Effector CD4-positive, alpha-beta T cell (primary cell): ENCODE data around the gene NEK1.
A peak's percentile ranks its signal among the peaks of the same experiment; 100 is the strongest.

Source experiments
- DNase-seq: peaks from one replicate; pipeline ENCODE4 v3.0.0-alpha.2; 2020
- total RNA-seq: gene quantifications from one replicate; lab custom pipeline; 2026; lab: John Stamatoyannopoulos, UW

NEK1 gene
- 48.6 reads per million, percentile 67 among the genes with 10 or more reads in this experiment for total RNA-seq

DNA sequence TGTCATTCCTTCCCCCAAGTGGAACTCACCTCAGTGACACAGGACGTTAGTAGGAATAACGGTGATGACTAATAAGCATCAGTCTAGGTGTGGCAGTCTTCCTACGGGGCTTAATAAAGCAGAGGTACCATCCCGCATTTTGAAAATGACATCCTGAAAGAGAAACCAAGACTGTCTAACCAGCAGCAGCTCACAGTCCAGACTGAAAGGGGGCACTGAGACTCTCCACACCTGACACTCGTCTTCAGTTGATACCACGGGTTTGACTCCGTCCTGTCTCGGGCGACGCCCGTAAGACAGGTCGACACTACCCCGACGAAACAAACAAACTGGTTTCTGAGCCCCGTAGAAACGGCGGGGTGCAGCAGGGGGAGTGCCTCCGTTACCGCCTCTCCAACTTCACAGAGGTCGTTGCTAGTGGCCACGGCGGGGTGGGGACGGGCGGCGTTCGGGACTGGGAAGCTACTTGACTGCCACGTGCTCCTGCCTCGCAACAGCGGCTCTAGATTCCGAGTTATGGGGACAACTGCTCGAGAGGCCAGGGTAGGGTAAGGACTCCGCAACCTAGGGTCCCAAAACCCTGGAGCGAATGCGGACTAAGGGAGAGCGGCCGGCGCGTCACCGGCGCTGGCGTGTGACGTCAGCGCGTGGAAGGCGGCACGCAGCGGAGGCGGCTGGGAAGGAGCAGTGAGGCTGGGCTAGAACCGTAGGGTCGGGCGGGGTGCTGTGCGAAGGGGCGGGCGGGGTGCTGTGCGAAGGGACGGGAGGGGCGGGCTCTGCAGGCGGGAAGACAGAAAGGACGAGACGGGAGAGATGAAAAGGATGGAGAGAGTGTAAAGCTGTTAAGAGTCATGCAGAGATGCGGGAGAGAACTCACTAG lies at the start of gene NEK1:
Gene NEK1, minus strand, starts transcription at position 593 of the 880 bp plus-strand sequence. CDS start 9,953 bp downstream, outside the sequence.
- DNase-seq = peak; percentile 82

- DNase-seq = no peak
These were observed 49.4 kb upstream of the NEK1 start for GRCh38 chr4:169661761-169662160.

- no peak for DNase-seq
These were observed 48.5 kb upstream of the NEK1 start for GRCh38 chr4:169660929-169661328.

DNA sequence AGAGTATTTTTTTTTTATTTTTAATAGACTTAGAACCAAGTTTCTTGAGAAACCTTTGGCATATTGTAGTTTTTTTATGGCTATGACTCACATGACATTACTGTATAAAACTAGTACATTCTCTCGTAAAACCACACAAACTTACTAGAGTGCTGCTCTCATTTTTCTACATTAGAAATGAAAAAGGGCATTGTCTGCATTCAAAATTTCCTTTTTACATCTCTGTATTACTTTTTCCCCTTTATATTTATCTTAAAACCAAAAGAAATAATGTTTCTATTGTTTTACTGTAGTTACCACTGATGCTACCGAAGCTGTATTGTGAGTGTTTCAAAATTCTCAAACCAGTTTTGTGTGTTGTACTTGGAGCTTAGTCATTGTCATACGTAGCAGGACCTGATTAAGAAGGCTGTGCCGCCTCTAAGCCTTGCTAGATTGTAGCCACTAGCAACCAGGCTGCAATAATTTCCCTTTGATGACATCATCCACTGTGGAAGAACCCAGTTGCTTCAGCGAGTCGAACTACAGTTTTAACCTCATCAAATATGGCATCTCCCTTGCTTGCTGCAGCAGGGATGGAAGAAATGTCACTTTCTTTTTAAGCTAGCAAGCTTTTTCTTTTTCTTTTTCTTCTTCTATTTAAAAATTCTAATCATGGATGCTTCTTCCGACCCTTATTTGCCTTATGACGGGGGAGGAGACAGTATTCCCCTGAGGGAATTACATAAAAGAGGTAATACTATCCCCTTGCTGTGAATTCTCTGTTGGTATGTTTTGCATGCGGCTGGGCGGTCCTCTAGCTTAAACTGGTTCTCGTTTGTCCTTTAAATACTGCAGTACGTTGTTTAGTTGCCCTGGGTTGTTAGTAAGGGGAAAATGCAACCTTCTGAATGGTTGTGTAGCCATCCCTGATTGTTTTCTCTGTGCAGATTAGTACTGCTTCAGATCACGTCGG lies 47.6 kb upstream of the NEK1 start:
- DNase-seq = peak; percentile 61

DNA sequence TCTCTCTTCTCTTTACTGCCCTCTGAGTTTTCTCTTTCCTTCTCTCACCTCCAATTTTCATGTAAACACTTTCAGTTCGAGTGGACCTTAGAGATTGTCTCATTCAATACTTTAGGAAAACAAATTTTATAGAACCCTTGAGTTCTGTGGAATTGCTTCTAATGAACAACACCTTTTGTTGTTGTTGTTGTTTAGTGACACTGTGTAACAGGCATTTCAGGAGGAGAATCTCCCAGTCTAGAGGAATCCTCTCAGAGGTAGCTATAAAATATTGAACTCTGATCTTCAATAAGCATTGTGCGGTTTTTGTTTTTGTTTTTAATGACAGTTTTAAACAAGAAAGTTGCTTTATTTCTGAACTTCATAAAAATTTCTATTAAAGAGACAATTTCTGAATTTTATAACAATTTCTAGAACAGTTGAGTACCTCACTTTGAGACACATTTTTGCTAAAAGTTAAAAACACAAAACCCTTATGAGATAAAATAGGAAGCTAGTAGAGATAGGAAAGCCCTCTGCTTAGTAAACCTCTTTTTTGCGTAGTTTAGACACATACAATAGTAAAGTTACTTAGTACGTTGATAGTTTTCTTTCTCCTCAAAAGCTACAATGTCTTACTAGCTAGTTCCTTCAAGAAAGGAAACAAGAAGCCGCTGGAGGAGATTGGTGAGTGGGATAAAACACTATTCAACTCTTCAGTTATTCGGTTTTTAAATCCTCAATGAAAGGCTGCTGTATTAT lies 46.8 kb upstream of the NEK1 start:
- no peak for DNase-seq

DNA sequence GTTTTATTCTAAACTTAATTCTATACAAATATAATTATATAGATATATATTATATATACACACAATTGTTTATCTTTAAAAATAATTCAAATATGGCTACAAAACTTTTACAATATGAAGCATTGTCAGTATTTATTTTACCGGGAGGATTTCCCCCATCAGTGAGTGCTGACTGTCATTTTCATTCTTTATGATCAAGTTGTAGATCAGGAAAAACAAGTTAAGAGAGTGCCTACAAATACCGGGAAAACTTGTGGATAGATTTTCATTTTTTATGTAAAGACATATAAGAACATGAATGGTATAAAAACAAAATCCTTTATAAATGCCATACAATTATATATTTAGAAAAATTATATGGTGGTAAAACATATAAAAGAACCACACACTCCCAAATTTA lies 45.8 kb upstream of the NEK1 start:
- no peak for DNase-seq

DNA sequence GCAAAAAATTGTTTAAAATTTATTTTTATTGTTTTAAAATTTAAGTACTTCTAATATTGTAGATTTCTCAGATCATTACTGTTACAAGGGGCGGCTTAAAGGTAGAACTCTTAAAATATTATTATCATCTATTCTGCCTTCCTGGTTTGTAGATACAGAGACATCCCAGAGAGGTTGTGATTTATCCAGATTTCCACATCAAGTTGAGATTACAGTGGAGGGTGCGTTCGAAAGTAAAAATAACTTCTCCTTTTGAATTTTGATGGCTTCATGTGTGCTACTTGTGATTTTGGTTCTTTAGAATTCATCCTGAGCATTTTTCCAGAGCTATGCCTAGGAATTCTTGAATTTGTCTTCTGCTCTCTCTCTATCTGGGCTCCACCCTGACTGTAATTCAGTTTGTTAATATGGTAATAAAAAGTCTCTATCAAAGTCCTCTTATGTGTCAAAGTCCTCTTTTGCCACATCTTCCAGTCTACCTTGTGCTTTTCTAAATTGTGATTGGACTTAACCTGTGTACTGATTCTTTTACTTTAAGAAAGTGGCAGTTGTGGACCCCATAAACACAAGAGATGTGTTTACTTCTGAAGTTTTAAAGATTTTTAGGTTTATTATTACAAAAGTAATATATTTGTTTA lies 45.2 kb upstream of the NEK1 start:
- DNase-seq = no peak

- no peak for DNase-seq
These were observed 43.0 kb upstream of the NEK1 start for GRCh38 chr4:169655401-169655800.

- DNase-seq = no peak
These were observed 40.2 kb upstream of the NEK1 start for GRCh38 chr4:169652535-169652934.

- no peak for DNase-seq
These were observed 38.0 kb upstream of the NEK1 start for GRCh38 chr4:169650227-169650936.

DNA sequence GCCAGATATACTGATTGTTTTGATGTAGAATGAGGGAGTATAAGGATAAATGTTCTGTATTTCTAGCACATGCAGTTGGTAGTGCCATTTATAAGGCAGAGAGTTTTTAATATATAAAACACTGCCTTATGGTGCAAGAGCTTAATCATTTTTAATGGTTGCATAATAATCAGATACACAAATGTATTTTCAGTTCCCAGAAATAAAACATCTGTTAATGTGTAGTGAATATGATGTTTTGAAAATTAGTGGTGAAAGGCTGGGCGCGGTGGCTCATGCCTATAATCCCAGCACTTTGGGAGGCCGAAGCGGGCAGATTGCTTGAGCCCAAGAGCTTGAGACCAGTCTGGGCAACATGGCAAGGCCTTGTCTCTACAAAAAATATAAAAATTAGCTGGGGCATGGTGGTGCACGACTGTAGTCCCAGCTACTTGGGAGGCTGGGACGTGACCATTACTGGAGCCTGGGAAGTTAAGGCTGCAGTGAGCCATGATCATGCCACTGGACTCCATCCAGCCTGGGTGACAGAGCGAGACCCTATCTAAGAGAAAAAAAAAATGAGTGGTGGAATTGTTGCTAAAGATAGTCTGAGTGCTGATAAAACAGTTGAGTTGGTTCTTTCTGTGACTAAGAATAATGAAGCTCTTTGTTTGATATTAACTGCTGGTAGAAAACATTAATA lies 37.3 kb upstream of the NEK1 start:
- no peak for DNase-seq

DNA sequence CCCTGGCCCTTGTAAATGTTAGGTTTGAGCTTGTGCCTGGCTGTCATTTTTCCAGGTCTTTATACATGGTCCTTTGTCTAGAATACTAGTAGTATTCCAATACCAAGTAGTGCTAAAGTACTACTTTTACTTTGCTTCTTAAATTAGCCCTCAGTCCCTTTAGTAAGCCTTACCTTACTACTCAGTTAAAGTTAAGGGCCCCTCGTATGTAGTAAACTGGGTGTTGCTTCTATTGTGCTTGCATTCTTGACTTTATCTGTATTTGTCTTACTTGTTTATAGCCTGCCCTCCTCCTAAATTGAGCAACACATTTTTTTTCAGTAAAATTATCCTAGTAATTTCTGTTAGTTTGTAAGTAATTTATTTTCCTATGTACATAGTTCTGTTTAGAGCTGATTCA lies 33.2 kb upstream of the NEK1 start:
- no peak for DNase-seq

DNA sequence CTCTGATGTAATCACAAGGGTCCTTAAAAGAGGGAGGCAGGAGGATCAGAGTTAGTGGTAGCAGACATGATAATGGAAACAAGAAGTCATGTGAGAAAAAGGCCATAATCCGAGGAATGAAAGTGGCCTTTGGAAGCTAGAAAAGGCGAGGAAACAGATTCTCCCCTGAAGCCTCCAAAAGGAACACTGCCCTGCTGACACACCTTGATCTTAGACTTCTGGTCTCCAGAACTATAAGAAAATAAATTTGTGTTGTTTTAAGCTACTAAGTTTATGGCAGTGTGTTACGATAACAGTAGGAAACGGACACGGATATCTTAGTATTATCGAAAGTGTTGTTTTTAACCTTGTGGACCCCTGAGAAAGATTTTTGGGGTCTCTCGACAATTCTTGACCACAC lies 32.4 kb upstream of the NEK1 start:
- DNase-seq = no peak

GRCh38 chr4:169640261-169640870 lies 28.0 kb upstream of the NEK1 start:
- DNase-seq = no peak

DNA sequence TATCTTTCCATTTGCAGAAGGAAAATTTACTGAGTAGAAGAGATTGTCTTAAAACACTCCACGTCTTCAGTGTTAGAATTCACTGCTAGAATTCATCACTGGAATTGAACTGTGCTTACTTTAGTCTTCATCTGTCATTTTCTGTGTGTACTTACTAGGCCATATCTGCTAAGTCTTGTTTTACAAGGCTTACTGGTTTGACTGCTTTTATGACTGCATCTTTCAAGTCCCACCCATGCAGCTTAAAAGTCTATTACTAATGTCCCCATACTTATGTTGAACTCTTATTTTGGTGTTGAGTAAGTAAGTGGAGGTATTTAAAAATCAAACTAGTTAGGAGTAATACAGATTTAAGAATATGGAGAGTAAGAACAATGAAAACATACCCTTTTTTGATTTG lies 22.6 kb upstream of the NEK1 start:
- DNase-seq = no peak

GRCh38 chr4:169632896-169633295 lies 20.5 kb upstream of the NEK1 start:
- no peak for DNase-seq

GRCh38 chr4:169630069-169630468 lies 17.7 kb upstream of the NEK1 start:
- DNase-seq = no peak

GRCh38 chr4:169628579-169628978 lies 16.2 kb upstream of the NEK1 start:
- DNase-seq = no peak

GRCh38 chr4:169627307-169627706 lies 14.9 kb upstream of the NEK1 start:
- DNase-seq = no peak
